HT1080 (cell line): Measurements from ENCODE around the gene ASCL5. TPM values are rescaled to one million over a fixed set of nuclear protein-coding genes. Genes with fewer than 3 reads are reported as not detected.
"Not testable (repeated sequence)": the region's sequence is repeated elsewhere in the genome, so short reads cannot be mapped to it uniquely, and the experiment has no call there.

Experiments used
- DNase-seq: peaks from one replicate; pipeline ENCODE4 v3.0.0-alpha.2; 2015; ENCODE audit warnings: low read depth
- polyA plus RNA-seq, 2 experiments: library from polyadenylated mRNA; depleted of rRNA; stranded (reverse); fragments of >200 nt; gene quantifications; 2 replicates each; pipeline ENCODE4 v1.2.3, GENCODE V29; 2015
- total RNA-seq: library from RNA; depleted of rRNA; stranded (reverse); fragments of >200 nt; shearing (Covaris generic); gene quantifications from 2 replicates; pipeline ENCODE4 v1.2.3, GENCODE V29; 2014; rRNA removed

Gene ASCL5, protein sequence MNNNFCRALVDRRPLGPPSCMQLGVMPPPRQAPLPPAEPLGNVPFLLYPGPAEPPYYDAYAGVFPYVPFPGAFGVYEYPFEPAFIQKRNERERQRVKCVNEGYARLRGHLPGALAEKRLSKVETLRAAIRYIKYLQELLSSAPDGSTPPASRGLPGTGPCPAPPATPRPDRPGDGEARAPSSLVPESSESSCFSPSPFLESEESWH
- not detected in 2 replicates for total RNA-seq
- polyA plus RNA-seq (2015; cell fraction: cytosol; rRNA removed) = not detected in 2 replicates
- polyA plus RNA-seq (2015; cell fraction: nucleus; rRNA removed) = not detected in 2 replicates

DNA sequence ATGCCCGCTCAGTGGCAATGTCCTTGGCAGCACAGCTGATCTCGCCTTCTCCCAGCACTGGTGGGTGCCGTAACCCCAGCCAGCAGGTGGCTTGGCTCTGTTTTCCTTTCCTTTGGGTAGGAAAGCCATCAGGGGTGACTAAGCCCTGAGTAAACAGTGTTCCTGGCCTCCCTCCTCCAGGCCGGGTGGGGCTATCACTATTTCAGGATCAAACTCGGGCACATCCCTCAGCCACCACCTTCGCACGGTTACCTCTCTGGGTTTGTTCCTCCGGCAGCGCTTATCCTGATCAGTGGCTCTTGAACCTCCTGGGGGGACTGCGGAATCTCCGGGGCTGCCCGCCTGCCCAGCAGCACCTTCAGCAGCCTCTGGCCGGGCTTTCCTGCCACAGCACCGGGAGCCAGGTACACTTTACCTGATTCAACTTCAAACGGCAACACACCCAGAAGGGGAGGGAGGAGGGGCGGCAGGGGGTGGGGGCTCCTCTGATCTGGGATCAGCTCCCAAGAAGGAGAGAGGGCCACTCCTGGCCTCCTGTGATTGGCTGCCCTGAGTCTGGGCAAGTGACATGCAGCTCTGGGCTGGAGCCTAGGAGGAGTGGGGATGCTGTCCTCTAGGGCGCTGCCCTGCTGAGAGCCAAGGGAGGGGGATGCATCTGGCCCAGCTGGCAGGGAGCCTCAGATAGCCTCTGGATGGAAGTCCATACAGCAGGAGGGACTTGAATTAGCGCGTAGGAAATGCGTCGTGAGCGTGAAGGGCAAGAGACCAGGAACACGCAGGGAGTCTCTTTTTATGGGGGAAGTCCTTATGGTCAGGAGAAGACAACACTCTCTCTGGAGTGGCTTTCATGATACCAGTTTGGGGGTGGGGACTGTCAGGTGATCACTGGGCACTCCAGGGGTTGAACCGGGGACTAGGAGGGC is at the start of gene ASCL5:
TSS of gene ASCL5 (minus strand) at position 353 of the 923 bp plus-strand sequence. CDS start 11,812 bp downstream, outside the sequence.
- peak; percentile 60 for DNase-seq

DNA sequence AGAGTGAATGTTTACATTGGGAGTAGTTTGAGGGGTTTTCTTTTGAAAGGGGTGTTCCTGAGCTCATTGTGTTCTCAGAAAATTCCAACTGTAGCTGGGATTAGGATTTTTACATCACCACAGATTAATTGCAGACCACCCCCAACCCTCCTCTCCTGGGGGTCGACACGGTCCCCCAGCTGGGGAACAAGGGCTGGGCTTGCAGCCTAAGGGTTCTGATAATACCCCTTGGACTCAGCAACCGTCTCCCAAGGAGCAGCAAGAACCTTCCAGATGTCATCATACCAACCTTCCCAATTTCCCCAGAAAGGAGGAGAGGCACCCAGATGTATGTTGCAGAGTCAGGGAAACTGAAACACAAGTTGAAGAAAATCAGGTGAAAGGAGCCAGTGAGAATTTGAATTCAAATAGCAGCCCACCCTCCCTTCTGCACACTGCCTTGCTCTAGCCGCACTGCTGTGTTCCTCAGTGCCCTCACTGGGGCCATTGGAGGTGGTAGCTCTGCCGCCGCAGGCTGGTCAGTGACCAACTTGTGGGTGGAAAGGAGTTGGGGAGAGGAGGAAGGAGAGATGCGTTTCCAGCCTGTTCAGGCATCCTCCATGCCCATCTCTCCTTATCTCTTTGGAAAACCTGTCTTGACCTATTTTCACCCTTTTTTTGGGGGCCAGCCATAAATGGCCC is 49.0 kb upstream of the ASCL5 start:
- no peak for DNase-seq

- no peak for DNase-seq
Measured at GRCh38 chr1:201173736-201174135, 46.8 kb upstream of the ASCL5 start.

DNA sequence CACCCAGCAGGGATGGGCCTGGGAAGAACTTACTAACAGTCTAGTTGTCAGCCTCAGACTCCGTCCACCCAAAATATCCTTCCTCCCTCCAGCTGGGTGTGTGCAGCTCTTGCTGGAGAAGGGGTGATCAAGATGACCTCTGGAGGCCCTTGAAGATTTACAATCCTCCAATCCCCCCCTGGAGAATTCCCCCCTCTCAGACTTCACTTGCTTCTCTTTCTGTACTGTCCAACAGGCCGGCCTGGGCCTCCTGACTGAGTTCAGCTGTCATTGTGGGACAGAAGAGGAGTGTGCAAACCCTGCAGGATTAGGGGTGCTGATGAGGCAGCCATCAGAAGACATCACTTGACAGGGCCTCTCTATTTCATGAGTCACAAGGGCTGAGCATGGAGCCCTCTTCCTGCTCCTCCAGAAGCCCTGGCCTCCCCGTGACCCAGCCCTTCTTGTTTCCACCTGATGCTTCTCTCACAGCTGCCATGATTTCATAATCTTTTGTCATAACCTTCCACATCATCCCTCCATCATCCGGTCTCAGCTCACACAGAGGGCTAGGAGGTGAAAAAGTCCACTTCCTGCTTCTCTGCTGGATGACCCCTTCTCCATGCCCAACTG is 46.1 kb upstream of the ASCL5 start:
- peak; percentile 86 for DNase-seq

- DNase-seq = no peak
Measured at GRCh38 chr1:201172326-201172725, 45.3 kb upstream of the ASCL5 start.

- DNase-seq = no peak
Measured at GRCh38 chr1:201171063-201172036, 44.4 kb upstream of the ASCL5 start.

- peak; percentile 84 for DNase-seq
Measured at GRCh38 chr1:201170533-201171062, 43.6 kb upstream of the ASCL5 start.

DNA sequence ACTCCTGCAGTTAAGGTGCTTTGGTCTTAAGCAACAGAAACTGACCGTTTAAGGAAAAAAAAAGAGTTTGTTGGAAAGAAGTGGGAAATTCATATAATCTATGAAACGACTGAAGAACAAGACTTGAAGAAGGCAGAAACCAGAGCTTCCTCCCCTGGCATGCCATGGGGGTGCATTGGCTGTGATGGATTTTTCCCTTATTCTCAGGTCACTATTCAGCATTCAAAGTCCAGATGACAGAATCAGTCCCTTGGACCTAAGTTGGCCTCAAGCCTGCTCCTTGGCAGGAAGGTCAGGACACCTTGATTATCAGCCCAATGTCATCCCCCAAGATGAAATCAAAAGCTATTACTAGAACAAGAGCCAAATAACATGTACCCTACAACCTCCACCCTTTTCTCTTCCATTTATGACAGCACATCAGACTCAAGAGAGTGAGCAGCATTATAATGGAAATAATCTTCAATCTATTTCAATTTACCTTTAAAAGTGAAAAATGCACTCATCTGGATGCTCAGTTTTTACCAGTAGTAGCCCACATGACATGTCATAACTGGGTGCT is 43.1 kb upstream of the ASCL5 start:
- no peak for DNase-seq

DNA sequence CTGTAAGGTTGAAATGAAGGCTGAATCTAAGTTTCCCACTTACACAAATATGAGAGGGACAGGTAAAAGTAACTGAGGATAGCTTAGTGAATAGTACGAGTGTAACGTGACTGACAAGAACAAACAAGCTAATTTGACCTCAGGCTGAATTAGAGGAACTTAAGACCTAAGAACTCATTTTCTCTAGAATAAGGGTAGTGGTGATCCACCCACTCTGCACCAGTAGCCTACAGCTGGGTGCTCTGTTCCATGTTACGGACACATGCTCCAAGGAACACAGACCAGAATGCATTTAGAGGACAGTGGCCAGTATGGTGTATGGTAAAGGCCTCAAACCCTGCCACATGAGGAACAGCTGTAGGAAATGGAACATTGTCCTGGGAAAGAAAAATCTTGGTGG is 42.2 kb upstream of the ASCL5 start:
- DNase-seq = no peak

- DNase-seq = no peak
Measured at GRCh38 chr1:201167041-201167991, 40.3 kb upstream of the ASCL5 start.

DNA sequence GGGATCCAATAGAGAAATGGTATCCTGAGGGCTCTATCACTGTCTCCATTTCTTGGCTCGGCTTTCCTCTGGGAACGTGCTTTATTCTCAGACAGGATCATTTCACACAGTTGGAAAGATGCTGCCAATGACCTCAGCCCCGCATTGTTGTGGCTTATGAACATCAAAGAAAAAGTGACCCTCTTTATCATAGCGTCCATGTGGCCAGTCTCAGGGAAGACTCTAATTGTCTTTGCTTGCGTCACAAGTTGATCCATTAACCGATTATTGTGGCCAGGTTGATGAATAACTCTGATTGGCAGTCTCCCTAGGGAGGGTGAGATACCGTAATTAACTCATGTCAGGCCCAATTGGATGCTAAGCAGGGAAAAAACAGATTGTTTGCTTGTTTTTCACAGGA is 37.7 kb upstream of the ASCL5 start:
- DNase-seq = no peak

GRCh38 chr1:201163707-201164106 is 36.7 kb upstream of the ASCL5 start:
- DNase-seq = no peak

DNA sequence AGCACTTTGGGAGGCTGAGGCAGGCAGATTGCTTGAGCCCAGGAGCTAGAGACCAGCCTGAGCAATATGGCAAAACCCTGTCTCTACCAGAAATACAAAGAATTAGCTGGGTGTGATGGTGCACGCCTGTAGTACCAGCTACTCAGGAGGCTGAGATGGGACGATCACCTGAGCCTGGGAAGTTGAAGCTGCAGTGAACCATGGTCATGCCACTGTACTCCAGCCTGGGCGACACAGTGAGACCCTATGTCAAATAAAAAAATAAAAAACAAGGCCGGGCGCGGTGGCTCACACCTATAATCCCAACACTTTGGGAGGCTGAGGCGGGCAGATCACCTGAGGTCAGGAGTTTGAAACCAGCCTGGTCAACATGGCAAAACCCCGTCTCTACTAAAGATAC is 36.1 kb upstream of the ASCL5 start:
- not testable (repeated sequence) for DNase-seq

GRCh38 chr1:201157949-201158348 is 31.0 kb upstream of the ASCL5 start:
- no peak for DNase-seq

DNA sequence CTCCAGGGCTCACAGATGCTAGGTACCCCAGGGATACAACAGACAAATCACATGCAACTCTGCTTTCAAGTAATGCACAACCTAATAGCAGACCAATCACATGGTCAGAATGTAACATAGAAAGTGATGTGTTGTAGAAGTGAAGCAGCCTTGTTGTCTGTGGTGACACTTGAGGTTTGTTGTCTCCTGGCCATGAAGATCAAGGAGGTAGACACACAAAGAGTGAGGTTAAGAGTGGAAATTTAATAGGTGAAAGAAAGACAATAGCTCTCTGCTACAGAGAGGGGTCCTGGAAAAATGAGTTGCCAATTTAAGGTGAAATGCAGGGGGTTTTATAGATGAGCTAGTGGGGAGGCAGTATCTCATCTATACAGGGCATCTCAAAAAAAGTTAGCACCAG is 29.8 kb upstream of the ASCL5 start:
- DNase-seq = no peak

DNA sequence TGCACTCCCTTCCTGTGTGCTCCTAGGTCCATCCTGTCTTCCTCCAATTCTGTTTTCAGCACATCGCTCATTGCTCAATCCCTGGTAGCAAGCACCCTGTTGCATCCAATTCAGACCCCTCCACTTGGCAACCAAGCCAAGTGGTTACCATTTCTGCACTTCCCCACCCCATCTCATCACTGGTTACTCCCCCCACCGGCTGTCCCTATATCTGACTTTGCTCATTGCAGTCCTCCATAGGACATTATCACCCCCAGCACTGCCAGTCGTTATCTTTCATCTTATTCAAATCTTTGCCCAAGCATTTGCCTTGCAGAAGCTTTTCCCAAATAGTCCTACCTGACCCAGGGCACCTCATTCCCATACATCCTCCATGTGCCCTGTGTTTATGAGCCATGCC is 29.4 kb upstream of the ASCL5 start:
- no peak for DNase-seq

DNA sequence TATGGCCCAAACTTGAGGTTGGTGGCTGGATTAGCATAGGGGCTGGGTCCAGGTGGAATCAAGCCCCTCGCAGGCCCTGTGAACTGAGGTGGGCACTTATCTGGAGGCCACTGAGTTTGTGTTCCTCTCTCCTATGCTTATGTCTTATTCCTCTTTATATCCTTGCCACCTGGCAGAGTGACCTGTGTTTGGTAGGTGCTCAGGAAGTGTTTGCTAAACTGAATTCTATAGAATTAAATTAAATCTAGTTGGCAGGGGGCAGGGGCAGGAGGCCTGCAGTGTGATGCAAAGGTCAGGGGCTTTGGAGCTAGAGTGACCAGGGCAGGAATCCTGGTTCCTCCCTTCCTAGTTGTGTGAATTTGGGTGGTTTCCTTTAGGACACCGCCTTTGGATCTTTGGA is 28.4 kb upstream of the ASCL5 start:
- DNase-seq = no peak

- DNase-seq = peak; percentile 91
Measured at GRCh38 chr1:201154389-201155165, 27.6 kb upstream of the ASCL5 start, which contains the start of gene TMEM9. Gene TMEM9 (minus strand): TSS chr1:201154474. CDS start chr1:201153923, 551 bp downstream.
